ENCODE measurements around the gene CACNA1B.

CACNA1B gene

DNA sequence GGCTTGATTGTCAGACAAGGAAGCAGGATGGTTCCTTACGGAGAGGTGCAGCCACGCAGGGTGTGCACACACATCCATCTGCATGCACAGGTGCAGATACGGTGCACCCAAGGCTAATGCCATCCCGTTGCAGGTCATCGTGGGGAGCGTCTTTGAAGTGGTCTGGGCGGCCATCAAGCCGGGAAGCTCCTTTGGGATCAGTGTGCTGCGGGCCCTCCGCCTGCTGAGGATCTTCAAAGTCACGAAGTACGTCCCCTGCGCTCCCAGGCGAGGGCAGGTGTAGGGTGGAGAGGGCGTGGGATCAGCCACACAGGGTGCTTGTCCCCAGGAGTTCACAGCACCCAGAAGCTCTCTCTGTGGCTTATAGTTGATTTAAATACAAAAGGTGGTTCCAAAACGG, 106.4 kb downstream of the CACNA1B start:
- Histone ChIP-seq H3K36me3 (ENCODE audit: control insufficient read depth, insufficient read depth, low read length, severe bottlenecking) (no peaks in the 10 kb centered on the region), H3K27me3 (replicated peaks; ENCODE audit: control insufficient read depth, insufficient read depth, low read length) (peaks cover 3% of the 10 kb centered on the region), H3K9ac (ENCODE audit: low read length) (no peak overlapping the region), H3K4me1 (ENCODE audit: control insufficient read depth, insufficient read depth, low read length) (no peaks in the 10 kb centered on the region), H3K4me3 (ENCODE audit: low read length) (no peak overlapping the region), H3K9me3 (ENCODE audit: control insufficient read depth, low read length) (peaks cover 3% of the 10 kb centered on the region)
- DNase-seq (ENCODE audit: low read depth): no peak

DNA sequence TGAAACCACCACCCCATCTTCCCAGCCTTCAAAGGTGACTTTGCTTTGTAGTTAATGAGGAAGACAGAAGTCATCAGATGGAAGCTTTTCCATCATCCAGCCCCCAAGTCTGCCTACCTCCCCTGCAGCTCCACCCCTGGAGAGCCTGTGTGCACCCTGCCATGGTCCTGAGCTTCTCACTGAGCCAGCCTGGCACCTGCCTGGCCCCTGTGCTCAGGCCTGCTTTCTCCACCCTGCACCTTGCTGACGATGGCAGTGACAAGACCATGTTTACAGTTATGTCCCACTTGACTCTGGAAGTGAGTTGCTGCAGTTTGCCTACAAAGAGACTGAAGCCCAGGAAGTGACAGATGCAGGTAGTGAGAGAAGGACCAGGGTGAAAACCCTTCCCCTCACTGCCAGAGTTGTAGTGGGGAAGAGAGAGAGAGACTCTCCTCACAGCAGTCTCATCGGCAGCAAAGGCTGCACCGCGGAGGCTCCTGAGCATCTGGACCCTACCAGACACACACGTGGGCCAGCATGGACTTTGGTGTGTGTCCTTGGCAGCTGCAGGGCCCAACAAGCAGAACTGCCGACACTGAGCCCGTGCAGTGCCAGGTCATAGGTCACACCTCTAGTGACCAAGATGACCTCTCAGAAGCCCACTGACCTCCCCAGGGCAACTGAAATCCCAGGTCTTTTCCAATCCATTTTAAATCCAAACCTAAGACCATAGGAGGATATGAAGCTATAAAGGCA, 107.1 kb downstream of the CACNA1B start:
- no peaks in the 10 kb centered on the region for H3K4me1 ChIP-seq (ENCODE audit: control insufficient read depth, insufficient read depth, low read length)
- peaks cover 3% of the 10 kb centered on the region for H3K9me3 ChIP-seq (ENCODE audit: control insufficient read depth, low read length)
- peaks cover 3% of the 10 kb centered on the region for H3K27me3 ChIP-seq (replicated peaks; ENCODE audit: control insufficient read depth, insufficient read depth, low read length)
- H3K4me3 ChIP-seq (ENCODE audit: low read length): no peak overlapping the region
- H3K9ac ChIP-seq (ENCODE audit: low read length): no peak overlapping the region
- H3K36me3 ChIP-seq (ENCODE audit: control insufficient read depth, insufficient read depth, low read length, severe bottlenecking): no peaks in the 10 kb centered on the region
- DNase-seq (ENCODE audit: low read depth): no peak

DNA sequence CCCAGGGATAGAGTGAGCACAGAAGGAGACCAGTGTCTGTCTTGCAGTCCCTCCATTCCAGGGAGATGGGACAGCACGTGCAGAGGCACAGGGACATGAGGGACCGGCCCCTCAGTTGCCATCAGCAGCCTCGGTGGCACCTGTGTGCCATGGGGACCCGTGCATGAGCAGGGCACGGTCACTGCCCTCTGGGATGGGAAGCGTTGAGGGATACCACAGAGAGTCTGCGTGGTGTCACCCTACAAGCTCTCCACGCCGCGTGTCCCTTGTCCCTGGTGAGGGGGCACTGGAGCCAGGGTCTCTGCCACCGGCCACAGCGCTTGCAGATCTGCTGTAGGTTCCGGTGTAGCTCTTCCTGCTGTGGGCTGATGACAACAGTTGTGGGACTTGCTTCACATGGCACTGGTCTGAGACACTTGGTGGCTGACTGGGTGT, 108.1 kb downstream of the CACNA1B start:
- Histone ChIP-seq H3K36me3 (ENCODE audit: control insufficient read depth, insufficient read depth, low read length, severe bottlenecking) (no peaks in the 10 kb centered on the region), H3K4me3 (ENCODE audit: low read length) (no peak overlapping the region), H3K9me3 (ENCODE audit: control insufficient read depth, low read length) (peaks cover 3% of the 10 kb centered on the region), H3K9ac (ENCODE audit: low read length) (no peak overlapping the region), H3K4me1 (ENCODE audit: control insufficient read depth, insufficient read depth, low read length) (no peaks in the 10 kb centered on the region), H3K27me3 (replicated peaks; ENCODE audit: control insufficient read depth, insufficient read depth, low read length) (peaks cover 3% of the 10 kb centered on the region)
- DNase-seq (ENCODE audit: low read depth): no peak

DNA sequence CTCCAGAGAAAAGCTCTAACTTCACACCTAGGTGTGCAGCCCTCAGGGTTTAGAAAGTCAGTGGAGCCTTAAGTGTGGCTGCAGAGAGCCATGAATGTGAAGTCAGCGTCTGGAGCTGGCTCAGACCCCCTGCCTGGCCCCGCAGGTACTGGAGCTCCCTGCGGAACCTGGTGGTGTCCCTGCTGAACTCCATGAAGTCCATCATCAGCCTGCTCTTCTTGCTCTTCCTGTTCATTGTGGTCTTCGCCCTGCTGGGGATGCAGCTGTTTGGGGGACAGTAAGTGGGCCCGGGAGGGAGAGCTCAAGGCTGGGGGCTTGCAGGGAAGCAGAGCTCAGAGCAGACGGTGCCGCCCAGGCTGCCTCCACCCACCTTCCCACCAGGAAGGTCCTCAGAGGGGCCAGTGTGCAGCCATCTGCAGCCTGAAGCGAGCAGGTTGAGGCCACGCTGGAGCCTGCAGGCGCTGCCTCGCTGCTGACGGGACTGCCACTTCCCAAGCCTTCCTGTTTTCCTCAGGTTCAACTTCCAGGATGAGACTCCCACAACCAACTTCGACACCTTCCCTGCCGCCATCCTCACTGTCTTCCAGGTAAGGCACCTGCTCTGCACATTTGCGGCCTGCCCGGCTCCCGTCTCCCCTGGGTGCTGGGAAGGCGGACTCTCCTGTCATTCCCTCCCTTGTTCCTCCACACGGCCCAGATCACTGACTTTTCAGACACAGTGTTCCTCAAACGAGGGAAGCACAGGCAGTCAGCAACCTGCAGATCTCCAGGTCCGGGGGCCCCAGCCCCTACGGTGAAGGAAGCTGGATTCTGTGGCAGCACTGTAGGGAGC, 108.9 kb downstream of the CACNA1B start:
- Histone ChIP-seq H3K9ac (ENCODE audit: low read length) (no peak overlapping the region), H3K4me1 (ENCODE audit: control insufficient read depth, insufficient read depth, low read length) (no peaks in the 10 kb centered on the region), H3K27me3 (replicated peaks; ENCODE audit: control insufficient read depth, insufficient read depth, low read length) (peaks cover 4% of the 10 kb centered on the region), H3K36me3 (ENCODE audit: control insufficient read depth, insufficient read depth, low read length, severe bottlenecking) (no peaks in the 10 kb centered on the region), H3K4me3 (ENCODE audit: low read length) (no peak overlapping the region), H3K9me3 (ENCODE audit: control insufficient read depth, low read length) (peaks cover 3% of the 10 kb centered on the region)
- DNase-seq (ENCODE audit: low read depth): no peak

DNA sequence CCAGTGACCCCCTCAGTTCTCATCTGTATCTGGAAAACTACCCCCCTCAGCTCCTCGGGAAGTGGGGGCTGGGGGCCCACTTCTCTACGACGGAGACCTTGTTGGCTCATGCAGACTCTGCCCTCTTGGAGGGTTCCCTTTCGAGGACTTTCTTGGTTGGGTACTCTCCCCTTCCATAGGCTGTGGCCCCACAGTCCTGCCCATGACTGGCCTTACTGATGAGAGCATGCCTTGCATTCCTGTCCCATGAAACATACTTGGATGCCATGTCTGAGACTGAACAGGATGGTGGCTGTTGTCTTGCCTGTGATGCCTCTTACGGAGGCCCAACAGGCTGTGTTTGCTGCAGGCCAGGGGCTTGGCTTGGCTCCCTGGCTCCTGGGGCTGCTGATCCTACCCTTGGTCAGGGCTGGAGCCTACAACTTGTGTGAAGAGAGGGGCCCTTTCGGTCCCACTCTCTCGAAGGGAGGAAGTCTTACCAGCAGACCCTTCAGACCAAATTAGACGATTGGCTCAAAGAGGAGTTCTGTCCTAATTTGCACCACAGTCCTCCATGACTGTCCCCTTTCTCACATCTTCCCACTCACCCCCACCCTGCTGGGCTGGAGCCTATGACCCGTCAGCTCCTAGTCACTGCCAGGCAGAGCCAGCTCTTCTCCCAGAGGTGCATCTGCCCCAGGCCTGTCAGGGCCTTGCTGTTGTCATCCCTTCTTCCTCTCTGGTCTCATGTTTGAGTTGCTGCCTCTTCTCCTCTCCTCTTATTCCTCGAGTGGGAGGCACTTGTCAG, 109.9 kb downstream of the CACNA1B start:
- no peak for DNase-seq (ENCODE audit: low read depth)
- Histone ChIP-seq H3K27me3 (replicated peaks; ENCODE audit: control insufficient read depth, insufficient read depth, low read length) (peaks cover 8% of the 10 kb centered on the region), H3K4me3 (ENCODE audit: low read length) (no peak overlapping the region), H3K4me1 (ENCODE audit: control insufficient read depth, insufficient read depth, low read length) (no peaks in the 10 kb centered on the region), H3K9ac (ENCODE audit: low read length) (no peak overlapping the region), H3K36me3 (ENCODE audit: control insufficient read depth, insufficient read depth, low read length, severe bottlenecking) (no peaks in the 10 kb centered on the region), H3K9me3 (ENCODE audit: control insufficient read depth, low read length) (peaks cover 3% of the 10 kb centered on the region)

DNA sequence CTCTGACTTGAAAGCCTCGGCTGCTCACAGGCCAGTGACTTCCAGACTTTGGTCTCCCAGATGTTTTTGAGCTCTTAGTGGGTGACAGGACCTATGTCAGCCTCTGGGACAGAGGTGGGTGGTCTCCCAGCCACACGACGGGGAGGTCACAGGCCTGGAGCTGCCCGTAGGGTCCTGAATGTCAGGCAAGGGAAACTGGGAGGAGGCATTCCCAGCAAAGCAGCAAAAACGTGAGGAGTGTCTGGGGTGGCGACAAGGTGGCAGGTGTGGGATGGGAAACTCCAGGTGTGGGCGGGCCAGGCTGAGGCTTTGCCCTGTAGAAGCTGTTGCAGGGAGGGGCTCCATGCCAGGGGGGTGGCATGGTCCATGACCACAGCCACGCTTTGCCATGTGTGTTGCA, 110.5 kb downstream of the CACNA1B start:
- Histone ChIP-seq H3K9ac (ENCODE audit: low read length) (no peak overlapping the region), H3K36me3 (ENCODE audit: control insufficient read depth, insufficient read depth, low read length, severe bottlenecking) (no peaks in the 10 kb centered on the region), H3K4me3 (ENCODE audit: low read length) (no peak overlapping the region), H3K4me1 (ENCODE audit: control insufficient read depth, insufficient read depth, low read length) (no peaks in the 10 kb centered on the region), H3K9me3 (ENCODE audit: control insufficient read depth, low read length) (peaks cover 3% of the 10 kb centered on the region), H3K27me3 (replicated peaks; ENCODE audit: control insufficient read depth, insufficient read depth, low read length) (peaks cover 8% of the 10 kb centered on the region)
- DNase-seq (ENCODE audit: low read depth): no peak

DNA sequence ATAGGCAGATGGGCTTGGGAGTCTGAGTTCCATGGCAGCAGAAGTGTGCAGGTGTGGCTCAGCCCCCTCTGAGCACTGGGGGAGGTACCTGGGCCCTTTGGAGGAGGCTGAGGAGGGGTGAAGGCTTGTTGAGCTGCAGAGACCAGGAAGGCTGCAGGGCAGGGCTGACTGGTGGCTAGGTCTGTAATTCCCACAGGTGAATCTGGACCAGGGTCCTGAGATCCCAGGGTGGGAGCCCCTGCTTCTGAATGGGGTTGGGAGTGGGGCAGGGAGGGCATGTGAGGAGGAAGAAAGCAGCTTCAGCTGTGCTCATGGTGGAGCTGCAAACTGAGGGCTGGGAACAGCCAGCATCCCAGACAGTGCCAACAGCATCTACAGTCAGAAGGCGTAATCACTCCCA, 111.1 kb downstream of the CACNA1B start:
- no peak overlapping the region for H3K4me3 ChIP-seq (ENCODE audit: low read length)
- no peaks in the 10 kb centered on the region for H3K36me3 ChIP-seq (ENCODE audit: control insufficient read depth, insufficient read depth, low read length, severe bottlenecking)
- no peaks in the 10 kb centered on the region for H3K4me1 ChIP-seq (ENCODE audit: control insufficient read depth, insufficient read depth, low read length)
- H3K27me3 ChIP-seq (replicated peaks; ENCODE audit: control insufficient read depth, insufficient read depth, low read length): peaks cover 8% of the 10 kb centered on the region
- H3K9me3 ChIP-seq (ENCODE audit: control insufficient read depth, low read length): peaks cover 3% of the 10 kb centered on the region
- DNase-seq (ENCODE audit: low read depth): no peak
- H3K9ac ChIP-seq (ENCODE audit: low read length): no peak overlapping the region

DNA sequence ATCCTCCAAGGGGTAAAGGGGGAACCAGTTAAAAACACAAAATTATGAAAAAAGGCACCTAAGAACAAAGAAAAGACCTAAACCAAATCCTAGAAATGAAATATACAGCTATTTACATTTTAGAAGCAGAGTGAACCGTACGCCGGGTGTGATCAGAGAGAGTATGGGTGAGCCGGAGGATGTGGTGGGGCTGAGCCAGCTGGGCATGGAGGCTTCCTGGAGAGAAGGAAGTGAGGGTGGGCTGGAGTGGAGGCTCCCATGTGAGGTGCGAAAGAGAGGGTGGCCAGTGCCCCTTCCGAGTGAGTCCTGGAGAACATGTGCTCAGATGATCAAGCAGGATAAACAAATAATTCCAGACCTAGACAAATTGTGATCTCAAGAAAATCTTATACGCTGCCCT, 111.6 kb downstream of the CACNA1B start:
- Histone ChIP-seq H3K9ac (ENCODE audit: low read length) (no peak overlapping the region), H3K27me3 (replicated peaks; ENCODE audit: control insufficient read depth, insufficient read depth, low read length) (peaks cover 8% of the 10 kb centered on the region), H3K36me3 (ENCODE audit: control insufficient read depth, insufficient read depth, low read length, severe bottlenecking) (no peaks in the 10 kb centered on the region), H3K4me3 (ENCODE audit: low read length) (no peak overlapping the region), H3K4me1 (ENCODE audit: control insufficient read depth, insufficient read depth, low read length) (no peaks in the 10 kb centered on the region), H3K9me3 (ENCODE audit: control insufficient read depth, low read length) (peaks cover 3% of the 10 kb centered on the region)
- DNase-seq (ENCODE audit: low read depth): no peak

DNA sequence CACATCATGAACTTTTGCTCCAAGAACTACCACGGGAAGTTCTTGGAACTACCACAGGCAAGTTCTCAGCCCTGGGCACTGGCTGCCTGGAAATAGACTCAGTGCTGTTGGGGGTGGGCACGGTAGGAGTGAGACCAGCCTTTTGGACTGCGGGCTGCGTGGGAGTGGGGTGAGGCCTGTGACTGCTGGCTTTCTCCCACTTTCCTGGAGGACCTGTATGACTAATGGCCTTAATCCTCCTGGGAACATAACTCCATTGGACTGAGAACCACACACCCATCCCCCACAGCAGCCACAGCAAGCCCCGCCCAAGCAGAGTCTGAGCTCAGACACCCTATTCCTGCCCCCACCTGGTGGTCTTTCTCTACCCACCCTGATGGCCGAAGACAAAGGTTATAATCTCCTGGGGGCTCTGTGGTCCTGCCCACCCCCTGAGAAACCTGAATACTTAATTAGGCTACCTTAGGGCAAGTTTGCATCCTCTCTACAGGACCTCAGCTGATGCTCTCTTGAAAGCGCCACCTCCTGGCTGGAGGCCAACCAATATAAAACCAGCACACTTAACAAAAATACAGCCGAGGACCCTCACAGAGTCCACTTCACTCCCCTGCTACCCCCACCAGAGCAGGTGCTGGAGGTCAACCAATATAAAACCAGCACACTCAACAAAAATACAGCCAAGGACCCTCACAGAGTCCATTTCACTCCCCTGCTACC, 112.6 kb downstream of the CACNA1B start:
- Histone ChIP-seq H3K9ac (ENCODE audit: low read length) (no peak overlapping the region), H3K4me1 (ENCODE audit: control insufficient read depth, insufficient read depth, low read length) (no peaks in the 10 kb centered on the region), H3K36me3 (ENCODE audit: control insufficient read depth, insufficient read depth, low read length, severe bottlenecking) (no peaks in the 10 kb centered on the region), H3K4me3 (ENCODE audit: low read length) (no peak overlapping the region), H3K9me3 (ENCODE audit: control insufficient read depth, low read length) (peaks cover 3% of the 10 kb centered on the region), H3K27me3 (replicated peaks; ENCODE audit: control insufficient read depth, insufficient read depth, low read length) (peaks cover 4% of the 10 kb centered on the region)
- DNase-seq (ENCODE audit: low read depth): no peak

DNA sequence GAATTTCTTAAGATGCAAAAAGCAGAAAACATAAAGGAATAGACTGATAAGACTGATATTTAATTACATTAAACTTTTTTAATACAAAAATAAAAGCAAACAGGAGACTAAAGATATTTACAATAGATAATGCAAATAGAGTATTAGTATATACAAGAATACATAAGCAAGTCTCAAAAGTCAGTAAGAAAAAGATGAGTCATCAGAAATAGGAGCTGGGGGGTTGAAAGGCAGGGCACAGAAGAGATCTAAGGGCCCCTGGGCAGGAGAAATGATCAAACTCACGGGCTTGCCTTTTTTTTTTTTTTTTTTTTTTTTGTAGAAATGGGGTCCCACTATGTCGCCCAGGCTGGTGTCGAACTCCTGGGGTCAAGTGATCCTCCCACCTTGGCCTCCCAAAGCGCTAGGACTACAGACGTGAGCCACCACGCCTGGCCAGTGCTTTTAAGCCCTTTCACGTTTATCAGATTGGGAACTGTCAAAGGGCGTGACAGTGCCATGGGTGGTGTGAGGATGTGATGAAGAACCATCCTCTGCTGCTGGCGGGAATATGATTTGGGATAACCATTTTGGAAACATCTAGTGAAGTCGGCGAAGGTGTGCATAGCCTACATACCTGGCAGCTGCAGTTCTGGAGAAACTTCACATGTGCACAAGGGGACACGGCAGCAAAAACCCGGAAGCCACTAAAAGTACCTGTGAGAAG, 126.1 kb downstream of the CACNA1B start:
- DNase-seq (ENCODE audit: low read depth): no peak
- no peak overlapping the region for H3K9ac ChIP-seq (ENCODE audit: low read length)
- H3K4me1 ChIP-seq (ENCODE audit: control insufficient read depth, insufficient read depth, low read length): no peaks in the 10 kb centered on the region
- no peaks in the 10 kb centered on the region for H3K36me3 ChIP-seq (ENCODE audit: control insufficient read depth, insufficient read depth, low read length, severe bottlenecking)
- no peak overlapping the region for H3K4me3 ChIP-seq (ENCODE audit: low read length)
- peaks cover 6% of the 10 kb centered on the region for H3K27me3 ChIP-seq (replicated peaks; ENCODE audit: control insufficient read depth, insufficient read depth, low read length)
- H3K9me3 ChIP-seq (ENCODE audit: control insufficient read depth, low read length): no peaks in the 10 kb centered on the region
